ENCODE results near the gene KCTD20.
"Not testable (repeated sequence)": the region's sequence is repeated elsewhere in the genome, so short reads cannot be mapped to it uniquely, and the experiment has no call there.

Gene KCTD20

GRCh38 chr6:36442671-36443470 lies at the start of gene KCTD20, which contains the start of gene PXT1:
KCTD20 (plus strand) TSS chr6:36443000; CDS start chr6:36470098, 27,098 bp downstream.
PXT1 (minus strand) TSS chr6:36442854; CDS start chr6:36426082, 16,772 bp downstream.
- H3K27me3 Mint-ChIP-seq: no peaks in the 10 kb centered on the region
- no peaks in the 10 kb centered on the region for H3K9me3 Mint-ChIP-seq
- peaks cover 40% of the 10 kb centered on the region for H3K4me1 Mint-ChIP-seq
- DNase-seq: peak; percentile 90
- peak within 1 kb of the TSS; percentile 96 for H3K4me3 Mint-ChIP-seq
- peaks cover 16% of the 10 kb centered on the region for H3K36me3 Mint-ChIP-seq
- H3K27ac Mint-ChIP-seq: peak within 1 kb of the TSS; percentile 96
- CTCF ChIA-PET: interaction anchor here (0.9 kb wide), 1 partner anchor 21 kb away, joined by 3 read pairs; no protein-coding TSS in a partner anchor

- Mint-ChIP-seq H3K27ac (no peak overlapping the region), H3K9me3 (no peaks in the 10 kb centered on the region), H3K36me3 (no peaks in the 10 kb centered on the region), H3K27me3 (peaks cover 22% of the 10 kb centered on the region), H3K4me1 (no peaks in the 10 kb centered on the region), H3K4me3 (no peak overlapping the region)
- DNase-seq: no peak
- CTCF ChIA-PET: no interaction called here
Measured at GRCh38 chr6:36399970-36400369, 42.8 kb upstream of the KCTD20 start.

GRCh38 chr6:36402481-36402880 lies 40.3 kb upstream of the KCTD20 start:
- Mint-ChIP-seq H3K4me1 (no peaks in the 10 kb centered on the region), H3K27ac (no peak overlapping the region), H3K27me3 (peaks cover 24% of the 10 kb centered on the region), H3K4me3 (no peak overlapping the region), H3K9me3 (no peaks in the 10 kb centered on the region), H3K36me3 (no peaks in the 10 kb centered on the region)
- CTCF ChIA-PET: no interaction called here
- DNase-seq: no peak

- Mint-ChIP-seq H3K27me3 (peaks cover 35% of the 10 kb centered on the region), H3K4me3 (no peak overlapping the region), H3K4me1 (no peaks in the 10 kb centered on the region), H3K27ac (no peak overlapping the region), H3K36me3 (no peaks in the 10 kb centered on the region), H3K9me3 (no peaks in the 10 kb centered on the region)
- CTCF ChIA-PET: no interaction called here
- no peak for DNase-seq
Measured at GRCh38 chr6:36404164-36404563, 38.6 kb upstream of the KCTD20 start.

GRCh38 chr6:36409718-36410117 lies 33.1 kb upstream of the KCTD20 start:
- H3K36me3 Mint-ChIP-seq, H3K9me3 Mint-ChIP-seq, H3K4me1 Mint-ChIP-seq, H3K4me3 Mint-ChIP-seq, DNase-seq, CTCF ChIA-PET, H3K27ac Mint-ChIP-seq: not testable (repeated sequence)
- peaks cover 45% of the 10 kb centered on the region for H3K27me3 Mint-ChIP-seq

- H3K27ac Mint-ChIP-seq: no peak overlapping the region
- CTCF ChIA-PET: interaction anchor here (0.6 kb wide), 1 partner anchor 170 kb away, joined by 3 read pairs; no protein-coding TSS in a partner anchor
Measured at GRCh38 chr6:36413489-36414480, 29.0 kb upstream of the KCTD20 start.

GRCh38 chr6:36414481-36414880 lies 28.3 kb upstream of the KCTD20 start:
- Mint-ChIP-seq H3K27me3 (peaks cover 22% of the 10 kb centered on the region), H3K9me3 (peaks cover 7% of the 10 kb centered on the region), H3K36me3 (peaks cover 2% of the 10 kb centered on the region), H3K4me1 (no peaks in the 10 kb centered on the region), H3K4me3 (no peak overlapping the region), H3K27ac (no peak overlapping the region)
- CTCF ChIA-PET: no interaction called here
- DNase-seq: no peak

More at GRCh38 chr6:36413489-36414480, 29.0 kb upstream of the KCTD20 start:
- Mint-ChIP-seq H3K4me3 (no peak overlapping the region), H3K27me3 (peaks cover 28% of the 10 kb centered on the region), H3K9me3 (peaks cover 7% of the 10 kb centered on the region), H3K36me3 (peaks cover 2% of the 10 kb centered on the region), H3K4me1 (no peaks in the 10 kb centered on the region)
- no peak for DNase-seq

GRCh38 chr6:36418558-36418957 lies 24.2 kb upstream of the KCTD20 start:
- CTCF ChIA-PET: interaction anchor here (0.9 kb wide), 1 partner anchor 116 kb away, joined by 3 read pairs; no protein-coding TSS in a partner anchor
- DNase-seq: no peak

GRCh38 chr6:36419310-36419709 lies 23.5 kb upstream of the KCTD20 start:
- H3K4me1 Mint-ChIP-seq: peaks cover 19% of the 10 kb centered on the region
- DNase-seq: no peak
- H3K9me3 Mint-ChIP-seq: no peaks in the 10 kb centered on the region
- peaks cover 16% of the 10 kb centered on the region for H3K27me3 Mint-ChIP-seq
- H3K4me3 Mint-ChIP-seq: no peak overlapping the region
- CTCF ChIA-PET: interaction anchor here (0.9 kb wide), 1 partner anchor 117 kb away, joined by 3 read pairs; no protein-coding TSS in a partner anchor
- H3K36me3 Mint-ChIP-seq: no peaks in the 10 kb centered on the region
- no peak overlapping the region for H3K27ac Mint-ChIP-seq

More at GRCh38 chr6:36418558-36418957, 24.2 kb upstream of the KCTD20 start:
- Mint-ChIP-seq H3K27me3 (peaks cover 16% of the 10 kb centered on the region), H3K9me3 (peaks cover 3% of the 10 kb centered on the region), H3K27ac (no peak overlapping the region), H3K4me1 (peaks cover 13% of the 10 kb centered on the region), H3K36me3 (no peaks in the 10 kb centered on the region), H3K4me3 (no peak overlapping the region)

GRCh38 chr6:36422714-36423100 lies 20.1 kb upstream of the KCTD20 start:
- Mint-ChIP-seq H3K36me3 (no peaks in the 10 kb centered on the region), H3K27me3 (peaks cover 16% of the 10 kb centered on the region), H3K4me3 (peak overlapping the region; percentile 84), H3K9me3 (no peaks in the 10 kb centered on the region), H3K4me1 (peaks cover 22% of the 10 kb centered on the region), H3K27ac (peak overlapping the region; percentile 88)
- DNase-seq: no peak
- CTCF ChIA-PET: interaction anchor here (0.6 to 2.2 kb wide), 10 partner anchors 12 to 338 kb away, joined by 3 to 20 read pairs (median 3); no protein-coding TSS in a partner anchor

GRCh38 chr6:36423101-36423824 lies 19.5 kb upstream of the KCTD20 start:
- no peaks in the 10 kb centered on the region for H3K36me3 Mint-ChIP-seq
- peak; percentile 99 for DNase-seq
- H3K27me3 Mint-ChIP-seq: peaks cover 21% of the 10 kb centered on the region
- CTCF ChIA-PET: interaction anchor here (0.6 to 2.2 kb wide), 12 partner anchors 11 to 337 kb away, joined by 3 to 20 read pairs (median 3); no protein-coding TSS in a partner anchor
- peak overlapping the region; percentile 88 for H3K27ac Mint-ChIP-seq
- H3K9me3 Mint-ChIP-seq: no peaks in the 10 kb centered on the region
- H3K4me1 Mint-ChIP-seq: peaks cover 22% of the 10 kb centered on the region
- H3K4me3 Mint-ChIP-seq: peak overlapping the region; percentile 84

- Mint-ChIP-seq H3K9me3 (no peaks in the 10 kb centered on the region), H3K36me3 (no peaks in the 10 kb centered on the region), H3K4me3 (no peak overlapping the region), H3K27me3 (peaks cover 12% of the 10 kb centered on the region), H3K27ac (no peak overlapping the region), H3K4me1 (peaks cover 22% of the 10 kb centered on the region)
- CTCF ChIA-PET: no interaction called here
- no peak for DNase-seq
Measured at GRCh38 chr6:36426622-36427021, 16.2 kb upstream of the KCTD20 start.

- CTCF ChIA-PET: interaction anchor here (1.0 kb wide), 1 partner anchor 151 kb away, joined by 3 read pairs; no protein-coding TSS in a partner anchor
- H3K4me1 Mint-ChIP-seq: peaks cover 6% of the 10 kb centered on the region
- no peaks in the 10 kb centered on the region for H3K9me3 Mint-ChIP-seq
- no peaks in the 10 kb centered on the region for H3K36me3 Mint-ChIP-seq
- H3K4me3 Mint-ChIP-seq: no peak overlapping the region
- DNase-seq: no peak
- no peak overlapping the region for H3K27ac Mint-ChIP-seq
- peaks cover 19% of the 10 kb centered on the region for H3K27me3 Mint-ChIP-seq
Measured at GRCh38 chr6:36428911-36429310, 13.9 kb upstream of the KCTD20 start.
